HG02943 (cell line): ENCODE data around the gene GRK1.
"Not testable (repeated sequence)": the region's sequence is repeated elsewhere in the genome, so short reads cannot be mapped to it uniquely, and the experiment has no call there.

ENCODE experiments used
- ATAC-seq: cut with Tn5 transposase; IDR thresholded peaks from one replicate; pipeline ENCODE4 v1.9.1; 2021; ENCODE audit warnings: mild to moderate bottlenecking, low read depth, moderate library complexity; ENCODE audit not compliant: unreplicated experiment

Gene GRK1

DNA sequence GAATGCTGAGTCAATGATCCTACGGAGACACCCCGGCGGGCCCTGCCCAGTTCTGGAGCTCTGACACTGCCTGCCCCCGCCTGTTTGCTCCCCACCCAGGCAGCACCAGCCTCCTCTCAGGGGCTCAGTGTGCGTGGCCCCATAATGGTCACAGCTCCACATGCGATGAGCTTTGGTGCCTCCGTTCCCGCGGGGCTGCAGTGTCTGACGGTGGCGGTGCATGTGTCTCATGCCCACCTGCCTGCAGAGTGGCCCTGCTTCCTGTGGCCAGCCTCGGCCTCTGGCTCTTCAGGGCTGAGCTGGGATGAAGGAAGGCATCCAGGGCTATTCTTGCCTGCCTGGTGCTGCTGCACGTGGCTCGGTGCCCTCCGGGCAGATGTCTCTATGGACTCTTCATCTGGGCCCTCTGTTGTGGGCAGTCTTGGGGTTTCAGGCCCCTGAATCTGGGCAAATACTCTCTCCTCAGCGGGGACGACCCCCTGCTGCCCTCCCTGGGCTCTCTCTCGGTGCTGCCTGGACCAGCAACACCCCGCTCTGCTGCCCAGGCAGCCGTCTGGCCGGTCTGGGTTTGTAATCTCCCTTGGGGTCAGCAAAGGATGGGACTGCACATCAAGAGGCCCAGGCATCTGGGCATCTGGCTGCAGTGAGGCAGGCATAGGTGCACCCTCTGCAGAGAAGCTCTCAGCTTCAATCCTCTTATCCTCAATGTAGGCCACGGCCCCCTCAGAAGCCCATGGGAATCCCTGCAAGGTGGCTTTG is 72.7 kb downstream of the GRK1 start:
- no peak for ATAC-seq

DNA sequence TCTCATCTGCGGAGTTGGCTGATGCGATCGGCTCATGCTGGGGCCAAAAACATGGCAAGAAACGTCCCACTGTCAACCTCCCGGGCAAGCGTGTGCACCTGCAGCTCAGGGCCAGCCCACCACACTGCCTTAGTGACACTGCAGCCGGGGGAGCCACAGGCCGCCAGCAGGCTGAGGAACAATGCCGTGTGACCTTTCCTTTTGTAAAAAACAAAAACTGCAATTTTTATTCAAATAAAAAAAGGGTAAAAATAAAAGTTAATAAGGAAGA is 73.2 kb downstream of the GRK1 start:
- ATAC-seq: no peak

DNA sequence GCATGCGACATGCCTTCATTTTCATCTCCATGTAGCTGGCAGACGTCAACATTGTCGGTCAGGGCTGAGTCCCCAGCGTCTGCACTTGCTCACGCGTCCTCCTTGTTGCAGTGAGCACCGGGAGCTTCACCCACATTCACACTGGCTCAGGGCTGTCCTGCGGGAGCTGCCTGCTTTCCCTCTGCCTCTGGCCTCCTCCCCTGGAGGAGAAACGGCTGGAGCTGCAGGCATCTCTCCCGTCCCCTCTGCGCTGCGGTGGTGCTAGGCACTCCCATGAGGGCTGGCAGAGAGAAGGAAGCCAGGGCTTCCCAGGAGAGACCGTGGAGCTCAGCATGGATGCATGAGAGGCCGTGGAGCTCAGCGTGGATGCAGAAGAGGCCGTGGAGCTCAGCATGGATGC is 73.6 kb downstream of the GRK1 start:
- ATAC-seq: no peak

DNA sequence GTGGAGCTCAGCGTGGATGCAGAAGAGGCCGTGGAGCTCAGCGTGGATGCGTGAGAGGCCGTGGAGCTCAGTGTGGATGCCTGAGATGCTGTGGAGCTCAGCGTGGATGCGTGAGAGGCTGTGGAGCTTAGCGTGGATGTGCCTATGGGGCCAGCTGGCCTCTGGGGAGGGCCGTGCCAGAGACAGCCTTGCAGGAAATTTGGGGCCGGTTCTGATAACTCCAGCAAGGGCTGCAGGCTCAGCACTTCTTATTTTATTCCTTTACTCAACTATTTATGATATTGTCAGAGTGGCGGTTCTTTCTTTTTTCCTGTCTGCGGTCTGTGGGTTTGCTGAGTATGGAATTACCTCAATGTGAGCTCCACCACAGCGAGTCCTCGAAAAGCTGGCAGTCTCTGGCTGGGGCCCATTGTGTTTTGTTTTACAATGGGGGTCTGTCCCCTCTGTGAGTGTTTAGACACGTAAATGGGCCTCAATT is 74.2 kb downstream of the GRK1 start:
- ATAC-seq: no peak

DNA sequence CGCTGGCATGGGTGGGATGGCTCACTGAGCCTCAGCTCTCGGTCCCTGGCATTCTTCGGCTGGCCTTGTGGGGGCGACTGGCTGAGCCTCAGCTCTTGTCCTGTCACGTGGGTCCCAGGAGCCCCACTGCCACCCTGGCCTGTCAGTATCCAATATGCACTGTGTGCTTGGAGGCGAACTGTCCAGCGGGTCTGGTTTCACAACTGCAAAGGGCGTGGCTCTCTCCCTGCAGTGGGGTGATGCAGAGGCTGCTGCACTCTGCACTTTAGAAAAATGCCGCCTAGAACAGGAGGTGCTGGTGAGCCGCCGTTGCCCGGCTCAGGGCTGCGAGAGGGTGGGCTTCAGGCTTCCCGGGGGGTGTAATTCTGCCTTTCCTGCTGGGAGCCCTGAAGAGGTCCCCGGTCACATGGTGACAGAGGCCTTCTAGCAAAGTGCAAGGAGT is 75.0 kb downstream of the GRK1 start:
- ATAC-seq: no peak

DNA sequence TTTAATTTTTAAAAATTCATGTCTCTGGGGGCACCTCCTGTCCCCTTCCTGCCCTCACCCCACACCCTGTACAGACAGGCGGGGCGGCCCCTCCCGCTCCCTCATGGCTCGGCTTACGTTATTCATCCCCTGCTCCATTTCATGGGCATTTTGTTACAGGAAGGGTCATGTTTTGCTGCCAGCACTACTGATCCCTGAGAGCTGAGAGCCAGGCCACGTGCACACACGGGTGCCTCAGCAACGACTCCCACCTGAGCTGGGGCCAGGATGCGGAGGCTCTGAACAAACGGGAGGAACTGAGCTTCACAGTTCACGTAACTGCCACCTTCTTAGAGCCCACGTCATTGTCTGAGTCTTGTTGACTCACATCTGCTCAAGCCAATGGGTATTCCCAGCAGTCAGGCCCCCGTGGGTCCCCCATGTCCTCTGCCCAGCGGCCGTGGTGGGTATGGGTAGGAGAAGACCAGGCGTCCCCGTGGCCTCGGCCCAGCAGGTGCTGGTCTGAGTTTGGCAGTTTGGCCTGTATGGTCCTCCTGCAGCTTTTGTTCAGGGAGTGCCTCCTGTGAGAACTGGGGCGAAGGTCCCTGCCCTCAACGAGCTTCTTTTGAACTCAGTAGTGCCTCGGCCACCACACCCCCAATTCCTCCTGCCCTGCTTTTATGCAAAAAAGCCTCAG is 75.6 kb downstream of the GRK1 start:
- ATAC-seq: no peak

DNA sequence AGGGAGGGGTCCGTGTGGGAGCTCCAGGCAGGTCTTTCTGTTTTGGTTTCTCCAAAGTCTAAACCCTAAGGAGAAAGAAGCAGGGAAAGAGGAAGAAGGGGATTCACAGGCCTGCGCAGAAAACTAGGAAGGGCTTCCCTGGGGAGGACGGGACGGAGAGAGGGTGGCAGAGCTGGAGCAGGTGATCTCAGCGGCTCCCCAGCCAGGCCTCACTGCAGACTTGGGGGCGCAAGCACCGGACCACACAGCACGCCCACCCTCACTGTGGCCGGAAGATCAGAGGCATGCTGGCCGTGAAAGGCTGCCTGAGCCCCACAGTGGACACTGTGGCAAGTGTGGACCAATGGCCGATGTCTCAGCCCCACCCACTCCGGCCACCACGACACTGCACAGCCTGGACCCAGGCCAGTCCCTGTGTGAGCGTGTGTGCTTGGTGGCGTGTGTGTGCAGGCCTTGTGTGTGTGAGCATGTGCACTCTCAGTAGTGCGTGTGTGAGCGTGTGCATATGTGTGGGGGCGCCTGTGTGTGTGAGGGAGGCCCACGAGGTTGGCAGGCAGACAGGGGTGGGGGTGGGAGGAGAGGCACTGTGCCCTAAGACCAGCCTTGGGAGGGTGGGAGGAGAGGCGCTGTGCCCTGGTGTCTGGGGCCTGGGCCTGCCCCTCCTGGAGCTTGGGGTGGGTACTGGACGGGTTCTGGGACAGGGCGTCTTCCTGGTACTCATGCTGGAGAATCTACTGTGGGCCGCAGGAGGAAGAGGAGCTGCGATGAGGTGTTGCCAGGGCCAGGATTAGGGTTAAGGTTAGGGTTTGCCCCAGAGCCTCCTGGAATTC is 76.6 kb downstream of the GRK1 start:
- ATAC-seq: no peak

DNA sequence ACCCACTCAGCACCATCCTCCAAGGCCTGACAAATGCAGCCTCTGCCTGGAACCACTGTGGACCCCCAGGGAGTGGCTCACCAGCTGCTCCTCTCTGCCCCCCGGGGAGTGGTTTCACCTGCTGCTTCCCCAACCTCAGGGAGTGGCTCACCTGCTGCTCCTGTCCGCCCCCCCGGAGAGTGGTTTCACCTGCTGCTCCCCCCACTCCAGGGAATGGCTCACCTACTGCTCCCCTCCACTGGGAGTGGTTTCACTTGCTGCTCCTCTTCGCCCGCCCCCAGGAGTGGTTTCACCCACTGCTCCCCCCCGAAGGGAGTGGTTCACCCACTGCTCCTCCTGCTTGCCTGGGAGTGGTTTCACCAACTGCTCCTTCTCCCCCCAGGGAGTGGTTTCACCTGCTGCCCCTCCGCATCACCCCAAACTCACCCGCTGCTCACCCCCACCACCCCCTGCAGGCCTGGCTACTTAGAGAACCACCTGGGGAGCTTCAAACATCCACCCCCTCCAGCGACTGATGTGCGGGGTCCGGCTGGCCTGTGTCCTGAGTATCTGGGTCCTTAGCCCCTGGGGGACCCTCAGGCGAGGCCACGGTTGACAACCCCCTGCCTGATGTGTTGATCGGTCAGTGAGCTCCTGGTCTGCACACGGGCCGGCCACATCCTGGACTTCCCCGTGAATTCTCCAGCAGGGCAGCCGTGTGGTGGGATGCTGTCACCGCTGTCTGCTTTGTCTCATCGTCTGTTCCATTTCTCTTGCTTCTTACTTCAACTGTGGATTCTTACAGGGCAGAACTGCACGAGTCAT is 77.4 kb downstream of the GRK1 start:
- no peak for ATAC-seq

DNA sequence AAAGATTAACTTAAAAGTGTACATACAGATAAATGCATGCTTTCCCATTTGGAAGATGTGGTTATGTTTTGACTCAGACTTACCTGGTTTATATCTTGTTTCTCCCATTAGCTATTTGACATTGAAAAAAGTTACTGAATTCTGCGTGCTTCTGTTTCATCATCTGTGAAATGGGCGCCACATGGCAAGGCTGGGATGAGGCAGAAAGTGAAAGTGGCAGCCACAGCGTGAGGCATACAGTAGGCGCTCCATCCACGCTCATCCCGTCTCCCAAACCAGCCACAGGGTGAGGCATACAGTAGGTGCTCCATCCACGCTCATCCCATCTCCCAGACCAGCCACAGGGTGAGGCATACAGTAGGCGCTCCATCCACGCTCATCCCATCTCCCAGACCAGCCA is 78.0 kb downstream of the GRK1 start:
- no peak for ATAC-seq

DNA sequence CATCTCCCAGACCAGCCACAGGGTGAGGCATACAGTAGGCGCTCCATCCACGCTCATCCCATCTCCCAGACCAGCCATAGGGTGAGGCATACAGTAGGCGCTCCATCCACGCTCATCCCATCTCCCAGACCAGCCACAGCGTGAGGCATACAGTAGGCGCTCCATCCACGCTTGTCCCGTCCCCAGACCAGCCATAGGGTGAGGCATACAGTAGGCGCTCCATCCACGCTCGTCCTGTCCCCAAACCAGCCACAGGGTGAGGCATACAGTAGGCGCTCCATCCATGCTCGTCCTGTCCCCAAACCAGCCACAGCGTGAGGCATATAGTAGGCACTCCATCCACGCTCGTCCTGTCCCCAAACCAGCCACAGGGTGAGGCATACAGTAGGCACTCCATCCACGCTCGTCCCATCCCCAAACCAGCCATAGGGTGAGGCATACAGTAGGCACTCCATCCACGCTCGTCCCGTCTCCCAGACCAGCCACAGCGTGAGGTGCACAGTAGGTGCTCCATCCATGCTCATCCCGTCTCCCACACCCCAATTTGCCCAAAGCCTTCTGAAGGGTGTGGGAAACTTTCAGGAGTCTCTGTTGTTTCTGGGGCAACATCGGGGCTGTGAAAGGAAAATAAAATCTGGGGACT is 78.6 kb downstream of the GRK1 start:
- not testable (repeated sequence) for ATAC-seq

DNA sequence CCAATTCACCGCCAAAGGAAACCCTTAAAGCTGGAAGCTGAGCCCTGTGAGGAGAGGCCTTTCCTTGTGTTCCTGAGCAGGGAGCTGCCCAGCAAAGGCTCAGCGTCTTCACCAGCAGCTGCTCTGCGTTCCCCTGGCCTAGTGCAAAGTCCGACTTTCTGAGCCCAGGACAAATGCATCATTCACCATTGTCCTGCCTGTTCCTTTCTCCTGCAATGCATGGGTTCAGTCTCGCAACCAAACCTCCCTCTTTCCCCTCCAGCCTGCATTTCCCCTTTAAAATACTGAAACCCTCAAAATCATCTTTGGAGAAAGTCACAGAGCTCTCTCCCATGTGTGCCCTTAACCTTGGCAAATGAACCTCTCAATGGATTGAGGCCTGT is 79.1 kb downstream of the GRK1 start:
- no peak for ATAC-seq

DNA sequence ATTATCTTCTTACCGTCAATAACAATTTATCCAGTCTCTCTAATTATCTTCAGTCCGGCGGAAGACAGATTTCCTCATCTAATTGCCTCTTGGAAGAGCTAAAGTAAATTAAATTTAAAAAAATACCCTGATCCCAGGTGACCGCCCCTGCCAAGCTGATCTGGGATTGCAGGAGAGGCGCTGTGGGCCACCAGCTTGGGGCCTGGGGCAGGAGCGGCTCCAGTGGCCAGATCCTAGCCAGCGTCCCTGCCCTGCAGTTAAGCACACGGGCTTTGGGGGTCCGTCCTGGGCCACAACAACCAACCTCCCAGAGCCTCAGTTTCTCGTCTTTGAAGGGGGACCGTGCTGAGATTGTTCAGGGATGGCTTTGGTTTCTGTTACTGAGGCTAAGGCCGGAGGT is 79.7 kb downstream of the GRK1 start:
- no peak for ATAC-seq

DNA sequence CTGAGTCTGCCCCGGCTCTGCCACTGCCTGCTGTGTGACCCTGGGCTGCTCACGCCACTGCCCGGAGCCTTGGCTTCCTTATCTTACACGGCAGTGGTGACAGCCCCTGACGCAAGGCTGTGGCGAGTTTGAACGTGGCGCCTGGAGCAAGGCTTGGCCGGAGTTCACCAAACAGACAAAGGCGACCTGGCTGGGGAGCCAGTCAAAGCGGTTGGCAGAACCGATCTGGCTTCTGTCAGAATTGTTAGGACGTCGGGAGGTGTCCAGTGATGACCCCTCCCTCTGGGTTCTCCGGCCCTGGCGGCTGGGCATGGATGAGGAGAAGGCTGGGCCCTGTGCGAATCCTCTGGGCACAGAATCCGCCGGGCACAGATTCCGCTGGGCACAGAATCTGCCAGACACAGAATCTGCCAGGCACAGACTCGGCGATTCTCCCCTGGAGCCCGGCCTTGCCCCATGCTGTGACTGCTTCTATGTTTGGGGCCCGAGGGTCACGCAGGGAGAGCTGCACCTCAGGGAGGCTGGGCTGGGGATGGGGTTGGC is 80.3 kb downstream of the GRK1 start:
- no peak for ATAC-seq

DNA sequence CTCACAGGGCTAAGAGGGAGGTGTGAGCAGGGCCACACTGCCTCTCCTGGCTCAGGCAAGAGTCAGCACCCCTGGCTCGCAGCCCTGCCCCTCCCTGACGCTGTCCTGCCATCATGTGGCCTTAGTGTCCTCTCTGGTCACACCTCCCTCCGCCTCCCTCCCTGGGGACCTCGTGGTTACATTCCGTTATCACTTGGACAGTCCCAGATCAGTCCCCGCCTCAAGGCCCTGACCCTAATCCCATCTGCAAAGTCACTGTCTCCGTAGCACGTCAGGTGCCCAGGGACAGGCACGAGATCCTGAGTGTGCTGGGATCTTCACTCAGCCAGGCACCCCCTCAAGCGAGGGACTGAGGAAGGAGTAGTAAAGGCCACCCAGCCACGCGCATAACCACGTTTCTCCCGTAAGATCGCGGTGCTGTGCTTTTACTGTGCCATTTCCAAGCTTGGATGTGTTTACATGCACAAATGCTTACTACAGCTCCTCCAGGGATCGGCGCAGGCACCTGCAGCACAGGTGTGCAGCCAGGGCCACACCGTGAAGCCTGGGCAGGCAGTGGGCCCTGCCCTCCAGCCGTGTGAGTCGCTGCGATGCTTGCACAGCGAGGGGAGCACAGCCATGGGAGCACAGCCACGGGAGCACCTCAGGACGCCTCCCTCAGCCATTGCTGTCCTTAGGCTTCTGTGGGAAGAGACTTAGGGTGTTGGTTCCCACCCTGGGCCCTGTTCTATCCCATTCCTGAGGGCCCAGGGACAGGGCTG is 81.3 kb downstream of the GRK1 start:
- ATAC-seq: no peak

DNA sequence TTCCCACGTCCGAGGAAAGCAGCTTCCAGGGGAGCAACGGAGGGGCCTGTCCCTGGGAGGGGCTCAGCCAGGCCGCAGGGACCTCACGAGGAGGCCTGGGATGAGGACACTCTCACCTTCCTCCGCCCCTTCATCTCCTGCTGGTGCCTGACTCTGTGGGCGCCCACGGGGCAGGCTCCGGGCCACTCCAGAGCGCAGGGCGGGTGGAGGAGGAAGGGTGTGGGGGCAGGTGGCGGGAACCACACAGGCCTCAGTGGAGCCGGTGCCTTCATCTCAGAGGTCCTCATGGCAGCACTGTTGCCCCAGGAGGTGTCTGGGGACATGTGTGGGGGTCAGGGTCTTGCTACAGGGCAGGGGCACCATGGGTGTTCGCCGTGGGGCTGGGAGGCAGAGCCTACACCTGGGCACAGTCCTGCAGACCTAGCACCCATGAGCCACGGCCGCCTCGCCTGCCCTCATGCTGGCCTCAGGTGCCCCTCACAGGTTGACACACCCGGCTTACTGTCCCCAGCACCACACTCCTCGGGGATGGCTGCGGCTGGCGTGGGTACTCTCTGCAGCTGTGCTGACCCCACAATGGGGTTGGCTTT is 81.9 kb downstream of the GRK1 start:
- no peak for ATAC-seq

DNA sequence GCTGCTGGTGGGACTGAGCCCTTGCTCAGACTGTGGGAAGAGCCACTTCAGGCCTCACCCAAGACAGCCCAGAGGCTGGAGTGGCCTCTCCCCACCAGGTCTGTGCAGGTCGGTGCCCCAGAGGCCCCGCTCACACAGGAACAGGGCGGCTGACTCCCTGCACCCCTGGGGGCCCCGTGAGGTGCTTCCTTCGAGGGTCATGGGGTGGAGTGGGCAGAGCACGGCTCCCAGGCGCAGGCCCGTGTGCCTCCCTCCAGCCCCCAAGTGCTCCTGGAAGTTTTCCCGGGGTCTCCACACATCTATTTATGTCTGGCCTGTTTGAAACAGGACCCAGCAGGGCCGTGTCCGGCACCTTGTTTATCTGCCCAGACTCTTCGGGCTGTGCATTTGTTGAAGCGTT is 82.5 kb downstream of the GRK1 start:
- ATAC-seq: no peak

DNA sequence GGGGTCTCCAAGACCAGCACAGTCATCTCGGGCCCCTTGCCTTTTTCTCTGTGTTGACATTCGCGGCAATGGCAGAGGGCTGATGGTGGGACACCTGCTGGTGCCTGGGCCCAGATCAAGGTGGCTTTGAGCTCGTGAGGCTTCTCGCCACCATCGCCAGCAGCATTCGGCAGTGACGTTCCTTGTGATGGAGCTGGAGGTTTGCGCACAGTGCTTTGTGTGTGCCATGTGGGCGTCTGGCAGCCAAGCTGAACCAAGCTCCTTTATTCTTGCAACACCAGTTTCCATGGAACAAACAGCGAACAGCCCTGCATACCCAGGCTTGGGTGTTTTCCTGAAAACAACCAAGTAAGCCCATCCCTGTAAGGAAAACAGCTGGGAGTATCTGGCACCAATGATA is 82.9 kb downstream of the GRK1 start:
- no peak for ATAC-seq

DNA sequence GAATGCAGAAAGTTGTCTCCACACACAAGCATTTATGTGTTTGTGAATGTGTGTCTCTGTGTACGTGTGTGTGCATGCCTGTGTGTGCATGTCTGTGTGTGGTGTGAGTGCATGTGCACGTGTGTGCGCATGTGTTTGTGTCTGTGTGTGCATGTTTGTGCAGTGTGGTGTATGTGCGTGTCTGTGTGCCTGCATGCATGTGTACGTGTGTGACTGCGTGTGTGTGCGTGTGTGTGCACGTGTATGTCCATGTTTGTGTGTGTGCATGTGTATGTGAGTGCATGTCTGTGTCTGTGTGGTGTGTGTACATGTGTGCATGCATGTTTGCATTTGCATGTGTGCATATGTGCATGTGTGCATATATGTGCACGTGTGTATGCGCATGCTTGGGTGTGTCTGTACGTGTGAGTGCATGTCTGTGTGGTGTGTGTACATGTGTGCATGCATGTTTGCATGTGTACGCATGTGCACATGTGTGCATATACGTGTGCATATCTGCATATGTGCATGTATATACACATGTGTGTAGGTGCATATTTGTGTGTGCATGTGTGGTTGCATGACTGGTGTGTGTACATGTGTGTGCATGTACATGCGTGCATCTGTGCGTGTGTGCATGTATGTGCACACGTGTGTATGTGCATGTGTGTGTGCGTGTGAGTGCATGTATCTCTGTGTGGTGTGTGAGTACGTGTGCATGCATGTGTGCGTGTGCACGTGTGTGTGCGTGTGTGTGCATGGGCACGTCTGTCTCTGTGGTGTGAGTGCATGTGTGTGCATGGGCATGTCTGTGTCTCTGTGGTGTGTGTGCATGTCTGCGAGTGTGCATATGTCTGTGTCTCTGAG is 83.8 kb downstream of the GRK1 start:
- ATAC-seq: no peak
